Measurements from ENCODE around the gene S1PR1.

S1PR1 gene

DNA sequence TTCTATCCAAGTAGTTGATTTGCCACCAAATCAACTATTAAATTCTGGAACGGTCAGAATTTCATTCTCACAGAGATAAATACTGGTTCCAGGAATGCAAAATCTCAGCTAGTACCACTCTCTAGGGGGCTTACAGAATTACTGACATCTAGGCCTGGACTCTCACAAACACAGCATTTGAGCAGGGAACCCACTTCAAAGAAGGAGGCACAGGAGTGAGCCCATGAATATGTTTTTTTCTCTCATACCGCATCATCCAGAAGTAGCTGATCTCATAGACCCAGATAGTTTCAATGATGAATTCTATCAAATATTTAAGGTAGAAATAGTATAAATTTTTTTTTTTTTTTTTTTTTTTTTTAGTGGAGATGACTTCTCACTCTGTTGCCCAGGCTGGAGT lies 32.1 kb downstream of the S1PR1 start:
- TF ChIP-seq, protein P1, sequence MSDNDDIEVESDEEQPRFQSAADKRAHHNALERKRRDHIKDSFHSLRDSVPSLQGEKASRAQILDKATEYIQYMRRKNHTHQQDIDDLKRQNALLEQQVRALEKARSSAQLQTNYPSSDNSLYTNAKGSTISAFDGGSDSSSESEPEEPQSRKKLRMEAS (IDR thresholded peaks at IDR 0.05), result no peak
- no peak for TF ChIP-seq TCF12 (IDR thresholded peaks at IDR 0.05; ENCODE audit: low read depth)
- TF ChIP-seq FOXM1 (IDR thresholded peaks at IDR 0.05; ENCODE audit: borderline replicate concordance, low read depth), result no peak
- no peak for TF ChIP-seq ZBTB7A (IDR thresholded peaks at IDR 0.05; ENCODE audit: low read depth)
- TF ChIP-seq YY1 (IDR thresholded peaks at IDR 0.05; ENCODE audit: low read depth), result no peak

DNA sequence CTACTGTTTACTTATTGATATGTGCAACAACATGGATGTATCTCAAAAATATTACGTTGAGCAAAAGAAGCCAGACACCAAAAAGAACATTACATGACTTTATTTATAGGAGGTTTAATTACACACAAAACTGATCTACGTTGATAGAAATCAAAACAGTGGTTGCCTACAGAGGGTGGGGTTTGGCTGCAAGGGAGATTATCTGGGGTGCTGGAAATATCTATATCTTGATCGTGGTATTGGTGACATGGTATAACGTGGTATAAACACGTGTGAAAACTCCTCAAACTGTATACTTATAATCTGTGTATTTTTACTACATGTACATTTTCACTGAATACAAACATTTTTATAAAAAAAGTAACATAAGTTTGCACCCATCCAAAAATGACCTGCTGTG lies 38.9 kb downstream of the S1PR1 start:
- TF ChIP-seq ZBTB7A (IDR thresholded peaks at IDR 0.05; ENCODE audit: low read depth) (no peak), TCF12 (IDR thresholded peaks at IDR 0.05; ENCODE audit: low read depth) (no peak), TAF1 (IDR thresholded peaks at IDR 0.05; ENCODE audit: low read depth) (no peak), EGR1 (IDR thresholded peaks at IDR 0.05) (no peak), TEAD4 (IDR thresholded peaks at IDR 0.05) (no peak), EP300 (IDR thresholded peaks at IDR 0.05; ENCODE audit: borderline replicate concordance) (no peak), RAD21 (IDR thresholded peaks at IDR 0.05; ENCODE audit: low read depth) (no peak), CEBPB (IDR thresholded peaks at IDR 0.05) (no peak)
- TF ChIP-seq, protein P2, sequence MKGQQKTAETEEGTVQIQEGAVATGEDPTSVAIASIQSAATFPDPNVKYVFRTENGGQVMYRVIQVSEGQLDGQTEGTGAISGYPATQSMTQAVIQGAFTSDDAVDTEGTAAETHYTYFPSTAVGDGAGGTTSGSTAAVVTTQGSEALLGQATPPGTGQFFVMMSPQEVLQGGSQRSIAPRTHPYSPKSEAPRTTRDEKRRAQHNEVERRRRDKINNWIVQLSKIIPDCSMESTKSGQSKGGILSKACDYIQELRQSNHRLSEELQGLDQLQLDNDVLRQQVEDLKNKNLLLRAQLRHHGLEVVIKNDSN (IDR thresholded peaks at IDR 0.05), result no peak
- TF ChIP-seq, protein P3, sequence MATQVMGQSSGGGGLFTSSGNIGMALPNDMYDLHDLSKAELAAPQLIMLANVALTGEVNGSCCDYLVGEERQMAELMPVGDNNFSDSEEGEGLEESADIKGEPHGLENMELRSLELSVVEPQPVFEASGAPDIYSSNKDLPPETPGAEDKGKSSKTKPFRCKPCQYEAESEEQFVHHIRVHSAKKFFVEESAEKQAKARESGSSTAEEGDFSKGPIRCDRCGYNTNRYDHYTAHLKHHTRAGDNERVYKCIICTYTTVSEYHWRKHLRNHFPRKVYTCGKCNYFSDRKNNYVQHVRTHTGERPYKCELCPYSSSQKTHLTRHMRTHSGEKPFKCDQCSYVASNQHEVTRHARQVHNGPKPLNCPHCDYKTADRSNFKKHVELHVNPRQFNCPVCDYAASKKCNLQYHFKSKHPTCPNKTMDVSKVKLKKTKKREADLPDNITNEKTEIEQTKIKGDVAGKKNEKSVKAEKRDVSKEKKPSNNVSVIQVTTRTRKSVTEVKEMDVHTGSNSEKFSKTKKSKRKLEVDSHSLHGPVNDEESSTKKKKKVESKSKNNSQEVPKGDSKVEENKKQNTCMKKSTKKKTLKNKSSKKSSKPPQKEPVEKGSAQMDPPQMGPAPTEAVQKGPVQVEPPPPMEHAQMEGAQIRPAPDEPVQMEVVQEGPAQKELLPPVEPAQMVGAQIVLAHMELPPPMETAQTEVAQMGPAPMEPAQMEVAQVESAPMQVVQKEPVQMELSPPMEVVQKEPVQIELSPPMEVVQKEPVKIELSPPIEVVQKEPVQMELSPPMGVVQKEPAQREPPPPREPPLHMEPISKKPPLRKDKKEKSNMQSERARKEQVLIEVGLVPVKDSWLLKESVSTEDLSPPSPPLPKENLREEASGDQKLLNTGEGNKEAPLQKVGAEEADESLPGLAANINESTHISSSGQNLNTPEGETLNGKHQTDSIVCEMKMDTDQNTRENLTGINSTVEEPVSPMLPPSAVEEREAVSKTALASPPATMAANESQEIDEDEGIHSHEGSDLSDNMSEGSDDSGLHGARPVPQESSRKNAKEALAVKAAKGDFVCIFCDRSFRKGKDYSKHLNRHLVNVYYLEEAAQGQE (IDR thresholded peaks at IDR 0.05; ENCODE audit: low read depth), result no peak
- TF ChIP-seq, protein P1 (IDR thresholded peaks at IDR 0.05), result no peak

DNA sequence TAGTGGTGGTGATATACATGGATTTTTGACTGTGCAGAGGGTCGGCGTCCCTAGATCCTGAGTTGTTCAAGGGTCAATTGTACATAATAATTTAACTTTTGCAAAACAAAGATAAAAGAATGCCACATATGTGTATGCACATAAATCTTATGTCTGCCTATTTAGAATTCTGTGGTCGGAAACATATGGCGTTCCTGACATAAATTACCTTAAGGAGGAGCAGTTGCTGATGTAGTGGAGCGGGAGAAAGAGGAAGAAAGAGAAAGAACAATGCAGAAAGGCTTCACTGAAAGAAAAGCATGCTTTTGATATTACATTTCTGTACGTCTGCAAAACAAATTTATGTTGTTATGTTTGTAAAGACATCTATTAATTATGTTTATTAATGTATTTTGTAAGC lies 40.0 kb downstream of the S1PR1 start:
- no peak for TF ChIP-seq TEAD4 (IDR thresholded peaks at IDR 0.05)
- TF ChIP-seq CREB1 (IDR thresholded peaks at IDR 0.05; ENCODE audit: low read depth), result no peak
- TF ChIP-seq, protein P1 (IDR thresholded peaks at IDR 0.05), result no peak
- TF ChIP-seq CEBPB (IDR thresholded peaks at IDR 0.05), result no peak
- TF ChIP-seq, protein P2 (IDR thresholded peaks at IDR 0.05), result no peak
- TF ChIP-seq EGR1 (IDR thresholded peaks at IDR 0.05), result no peak
- TF ChIP-seq TAF1 (IDR thresholded peaks at IDR 0.05; ENCODE audit: low read depth), result no peak
- TF ChIP-seq NFIC (IDR thresholded peaks at IDR 0.05), result no peak

DNA sequence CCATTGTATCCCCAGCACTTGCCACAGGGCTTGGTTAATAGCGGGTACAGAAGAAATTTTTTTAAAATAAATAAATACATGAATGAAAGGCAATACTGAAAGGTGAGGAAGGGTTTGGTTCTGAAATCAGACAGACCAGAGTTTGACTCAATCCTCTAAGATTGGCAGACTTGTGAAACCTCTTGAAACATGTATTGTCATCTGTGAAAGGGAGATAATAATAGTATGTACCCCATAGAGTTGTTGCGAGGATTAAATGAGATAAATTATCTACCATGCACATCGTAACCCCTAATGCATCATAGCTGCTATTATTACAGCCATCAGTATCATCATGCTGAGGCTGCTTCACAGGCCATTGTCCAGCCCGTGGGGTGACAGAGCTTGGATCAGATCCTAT lies 41.4 kb downstream of the S1PR1 start:
- TF ChIP-seq, protein P3 (IDR thresholded peaks at IDR 0.05; ENCODE audit: low read depth), result no peak

DNA sequence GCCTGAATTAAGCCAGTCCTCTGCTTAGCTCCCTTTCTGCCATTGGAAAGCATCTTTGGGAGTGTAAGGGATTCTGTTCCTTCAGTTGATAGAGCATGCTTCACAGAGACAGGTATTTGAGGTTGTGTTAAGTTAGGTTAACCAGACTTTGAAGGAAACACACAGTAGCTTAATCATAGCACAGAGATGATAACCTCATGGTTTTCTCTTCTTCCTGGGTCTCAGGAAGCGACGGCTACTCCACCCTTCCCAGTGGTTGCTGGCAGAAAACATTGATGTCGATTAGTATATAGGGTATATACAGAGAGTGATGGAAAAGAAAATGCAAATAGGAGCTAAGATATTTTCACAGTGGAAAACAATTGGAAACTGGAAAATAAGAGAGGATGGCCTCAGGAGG lies 42.0 kb downstream of the S1PR1 start:
- TF ChIP-seq YY1 (IDR thresholded peaks at IDR 0.05; ENCODE audit: low read depth) (no peak), TAF1 (IDR thresholded peaks at IDR 0.05; ENCODE audit: low read depth) (no peak), TEAD4 (IDR thresholded peaks at IDR 0.05) (no peak), RAD21 (IDR thresholded peaks at IDR 0.05; ENCODE audit: low read depth) (no peak)
- TF ChIP-seq, protein P1 (IDR thresholded peaks at IDR 0.05), result no peak
- TF ChIP-seq, protein P3 (IDR thresholded peaks at IDR 0.05; ENCODE audit: low read depth), result no peak
